ENCODE results near the gene NRN1L.

Gene NRN1L

GRCh38 chr16:67883872-67884261 is 818 bp upstream of the NRN1L start:
- no peak overlapping the region for H3K9ac ChIP-seq (ENCODE audit: low read depth, low read length)
- H3K4me1 ChIP-seq (ENCODE audit: insufficient read depth, low read length), result no peaks in the 10 kb centered on the region
- H3K4me3 ChIP-seq (ENCODE audit: low read depth in 1 of 2, low read length in 2 of 2), result no peak overlapping the region
- H3K4me2 ChIP-seq (ENCODE audit: insufficient read depth, low read length), result no peak overlapping the region
- no peak overlapping the region for H2AFZ ChIP-seq (ENCODE audit: low read depth, low read length)
- H4K20me1 ChIP-seq (ENCODE audit: insufficient read depth, low read length), result peaks cover 31% of the 10 kb centered on the region
- DNase-seq, result peak; percentile 68
- no peak overlapping the region for H3K27ac ChIP-seq (ENCODE audit: low read length)
- peak; percentile 84 for ATAC-seq (ENCODE audit: insufficient read depth, low read depth)
- no peaks in the 10 kb centered on the region for H3K27me3 ChIP-seq (ENCODE audit: insufficient read depth, low read length, poor library complexity)
- H3K36me3 ChIP-seq (ENCODE audit: insufficient read depth, low read length), result peaks cover 75% of the 10 kb centered on the region
- no peaks in the 10 kb centered on the region for H3K79me2 ChIP-seq (ENCODE audit: insufficient read depth, low read length)
- TF ChIP-seq CTCF (IDR thresholded peaks at IDR 0.05; ENCODE audit: borderline replicate concordance, extremely low read depth, low read length, poor library complexity, severe bottlenecking) (peak; percentile 91), EZH2 (IDR thresholded peaks at IDR 0.05; ENCODE audit: borderline replicate concordance, low read depth, low read length, severe bottlenecking) (no peak)
- no peaks in the 10 kb centered on the region for H3K9me3 ChIP-seq (ENCODE audit: insufficient read depth, low read length, severe bottlenecking)

DNA sequence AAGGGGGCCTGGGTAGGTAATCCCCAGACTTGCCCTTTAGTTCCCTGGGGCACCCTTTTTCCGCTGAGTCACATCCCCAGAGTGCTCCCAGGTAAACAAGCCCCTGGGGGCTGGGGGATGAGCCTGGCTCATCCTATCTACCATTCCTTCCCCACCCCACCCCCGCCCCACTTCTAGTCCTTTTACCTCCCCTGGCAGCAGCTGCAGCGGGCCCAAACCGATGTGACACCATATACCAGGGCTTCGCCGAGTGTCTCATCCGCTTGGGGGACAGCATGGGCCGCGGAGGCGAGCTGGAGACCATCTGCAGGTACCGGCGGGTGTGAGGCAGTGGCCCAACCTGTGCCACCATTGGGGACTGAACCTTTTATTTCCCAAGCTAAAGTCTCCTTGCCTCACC is 860 bp downstream of the NRN1L start:
- Histone ChIP-seq H3K4me1 (ENCODE audit: insufficient read depth, low read length) (no peaks in the 10 kb centered on the region), H3K4me3 (ENCODE audit: low read depth in 1 of 2, low read length in 2 of 2) (no peak overlapping the region), H3K9me3 (ENCODE audit: insufficient read depth, low read length, severe bottlenecking) (no peaks in the 10 kb centered on the region), H3K79me2 (ENCODE audit: insufficient read depth, low read length) (no peaks in the 10 kb centered on the region), H3K9ac (ENCODE audit: low read depth, low read length) (no peak overlapping the region), H3K27me3 (ENCODE audit: insufficient read depth, low read length, poor library complexity) (no peaks in the 10 kb centered on the region), H2AFZ (ENCODE audit: low read depth, low read length) (no peak overlapping the region), H3K4me2 (ENCODE audit: insufficient read depth, low read length) (no peak overlapping the region), H3K36me3 (ENCODE audit: insufficient read depth, low read length) (peaks cover 58% of the 10 kb centered on the region), H3K27ac (ENCODE audit: low read length) (no peak overlapping the region), H4K20me1 (ENCODE audit: insufficient read depth, low read length) (peaks cover 17% of the 10 kb centered on the region)
- TF ChIP-seq CTCF (IDR thresholded peaks at IDR 0.05; ENCODE audit: borderline replicate concordance, extremely low read depth, low read length, poor library complexity, severe bottlenecking) (no peak), EZH2 (IDR thresholded peaks at IDR 0.05; ENCODE audit: borderline replicate concordance, low read depth, low read length, severe bottlenecking) (no peak)
- ATAC-seq (ENCODE audit: insufficient read depth, low read depth) (no peak), DNase-seq (no peak)

- Histone ChIP-seq H3K27ac (ENCODE audit: low read length) (no peak overlapping the region), H3K36me3 (ENCODE audit: insufficient read depth, low read length) (peaks cover 54% of the 10 kb centered on the region), H3K9ac (ENCODE audit: low read depth, low read length) (no peak overlapping the region), H3K4me2 (ENCODE audit: insufficient read depth, low read length) (no peak overlapping the region), H3K79me2 (ENCODE audit: insufficient read depth, low read length) (no peaks in the 10 kb centered on the region), H2AFZ (ENCODE audit: low read depth, low read length) (no peak overlapping the region), H3K9me3 (ENCODE audit: insufficient read depth, low read length, severe bottlenecking) (no peaks in the 10 kb centered on the region), H4K20me1 (ENCODE audit: insufficient read depth, low read length) (peaks cover 17% of the 10 kb centered on the region), H3K4me1 (ENCODE audit: insufficient read depth, low read length) (no peaks in the 10 kb centered on the region), H3K4me3 (ENCODE audit: low read depth in 1 of 2, low read length in 2 of 2) (no peak overlapping the region), H3K27me3 (ENCODE audit: insufficient read depth, low read length, poor library complexity) (no peaks in the 10 kb centered on the region)
- ATAC-seq (ENCODE audit: insufficient read depth, low read depth) (no peak), DNase-seq (no peak)
- TF ChIP-seq CTCF (IDR thresholded peaks at IDR 0.05; ENCODE audit: borderline replicate concordance, extremely low read depth, low read length, poor library complexity, severe bottlenecking), result no peak
- no peak for TF ChIP-seq EZH2 (IDR thresholded peaks at IDR 0.05; ENCODE audit: borderline replicate concordance, low read depth, low read length, severe bottlenecking)
Observed at GRCh38 chr16:67885976-67886375, 1.3 kb downstream of the NRN1L start.

DNA sequence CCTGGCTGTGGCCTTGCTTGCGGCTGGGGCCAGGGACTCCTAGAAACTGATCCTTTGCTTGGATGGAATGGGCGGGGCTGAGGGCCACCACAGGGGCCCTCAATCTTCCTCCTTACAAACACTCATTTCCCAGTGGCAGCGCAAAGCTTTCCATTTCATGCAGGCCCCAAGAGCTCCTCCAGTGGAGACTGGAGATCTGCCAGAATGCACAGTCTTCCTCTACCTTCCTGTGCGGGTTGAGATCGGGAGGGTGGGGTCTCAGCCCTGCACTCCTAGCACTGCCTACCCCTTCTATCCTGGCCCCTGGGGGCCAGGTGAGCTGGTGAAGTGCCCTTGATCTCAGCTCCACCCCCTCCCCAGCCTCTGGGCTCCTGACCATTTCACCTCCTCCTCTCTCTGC is 1.7 kb downstream of the NRN1L start:
- Histone ChIP-seq H3K4me3 (ENCODE audit: low read depth in 1 of 2, low read length in 2 of 2) (no peak overlapping the region), H3K9ac (ENCODE audit: low read depth, low read length) (no peak overlapping the region), H3K9me3 (ENCODE audit: insufficient read depth, low read length, severe bottlenecking) (no peaks in the 10 kb centered on the region), H3K4me1 (ENCODE audit: insufficient read depth, low read length) (no peaks in the 10 kb centered on the region), H3K79me2 (ENCODE audit: insufficient read depth, low read length) (no peaks in the 10 kb centered on the region), H3K4me2 (ENCODE audit: insufficient read depth, low read length) (no peak overlapping the region), H3K27ac (ENCODE audit: low read length) (no peak overlapping the region), H2AFZ (ENCODE audit: low read depth, low read length) (no peak overlapping the region), H3K36me3 (ENCODE audit: insufficient read depth, low read length) (peaks cover 50% of the 10 kb centered on the region), H3K27me3 (ENCODE audit: insufficient read depth, low read length, poor library complexity) (no peaks in the 10 kb centered on the region), H4K20me1 (ENCODE audit: insufficient read depth, low read length) (peaks cover 16% of the 10 kb centered on the region)
- no peak for ATAC-seq (ENCODE audit: insufficient read depth, low read depth)
- no peak for DNase-seq
- no peak for TF ChIP-seq CTCF (IDR thresholded peaks at IDR 0.05; ENCODE audit: borderline replicate concordance, extremely low read depth, low read length, poor library complexity, severe bottlenecking)
- no peak for TF ChIP-seq EZH2 (IDR thresholded peaks at IDR 0.05; ENCODE audit: borderline replicate concordance, low read depth, low read length, severe bottlenecking)
